ENCODE data around the gene NIPSNAP2. TPM values are rescaled to one million over a fixed set of nuclear protein-coding genes. Genes with fewer than 3 reads are reported as not detected.
A peak's percentile ranks its signal among the peaks of the same experiment; 100 is the strongest.
"Not testable (repeated sequence)": the region's sequence is repeated elsewhere in the genome, so short reads cannot be mapped to it uniquely, and the experiment has no call there.

The NIPSNAP2 gene
- 100 to 1,000 TPM; 112 to 136 (median 118) TPM for polyA plus RNA-seq (ENCODE audit: insufficient read length in 3 of 3)

DNA sequence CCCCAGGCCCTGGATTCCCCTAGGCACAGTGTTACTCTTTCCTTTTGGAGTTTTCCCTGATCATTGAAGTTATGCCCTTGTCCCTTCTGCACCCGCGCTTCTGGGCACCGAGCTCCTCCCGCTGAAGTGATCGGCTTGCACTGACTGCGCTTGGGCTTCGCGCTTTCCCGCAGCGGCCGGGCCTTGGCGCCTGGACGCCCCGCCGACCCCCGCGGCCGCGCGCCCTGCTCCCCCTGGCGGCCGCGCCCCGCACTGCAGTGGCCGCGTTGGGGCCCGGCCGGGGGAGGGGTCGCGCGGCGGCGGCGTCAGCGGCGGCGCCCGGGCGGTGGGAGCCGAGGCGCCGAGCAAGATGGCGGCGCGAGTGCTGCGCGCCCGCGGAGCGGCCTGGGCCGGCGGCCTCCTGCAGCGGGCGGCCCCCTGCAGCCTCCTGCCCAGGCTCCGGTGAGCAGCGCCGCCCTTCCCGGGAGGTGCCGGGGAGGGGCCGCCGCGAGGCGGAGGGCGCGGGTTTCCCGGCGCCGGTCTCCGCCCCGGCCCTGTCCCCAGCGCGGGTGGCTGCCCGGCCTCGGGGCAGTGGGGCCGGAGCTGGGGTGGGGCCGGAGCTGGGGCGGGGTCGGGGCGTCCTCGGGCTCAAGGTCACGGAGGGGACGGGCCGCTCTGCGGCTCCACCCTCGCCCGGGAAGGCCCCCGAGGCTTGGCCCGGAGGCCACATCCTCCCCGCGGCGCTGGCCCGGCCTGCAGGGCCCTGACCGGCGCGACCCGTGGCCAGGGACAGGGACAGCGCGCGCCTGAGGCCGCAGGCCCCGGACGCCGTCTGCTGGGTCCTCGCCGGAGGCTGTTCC lies at the start of gene NIPSNAP2:
NIPSNAP2 (plus strand) TSS at position 325 of the 839 bp plus-strand sequence; CDS start at position 350, 25 bp downstream.
- DNase-seq (ENCODE audit: low read depth in 3 of 3, low spot score in 2 of 3), result peak in 2 of 3 donors; percentile 40 to 52

DNA sequence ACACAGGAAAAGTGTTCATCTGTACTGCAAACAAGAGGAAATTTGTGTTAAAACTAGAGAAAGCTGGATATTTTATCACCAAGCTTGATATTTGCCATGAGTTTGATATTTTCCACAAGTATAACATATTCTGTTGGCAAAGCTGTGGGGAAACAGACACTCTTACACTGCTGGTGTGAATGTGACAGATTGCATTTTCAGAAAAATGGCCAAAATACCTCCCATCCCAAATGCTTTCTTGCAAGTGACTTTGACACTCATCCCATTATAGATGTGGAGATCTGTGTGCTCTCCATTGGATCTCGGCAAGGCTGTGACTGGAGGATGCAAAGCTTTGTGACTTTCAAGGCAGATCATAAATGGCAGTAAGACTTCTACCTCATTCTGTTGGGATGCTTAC lies 46.6 kb upstream of the NIPSNAP2 start:
- DNase-seq (ENCODE audit: low read depth in 3 of 3, low spot score in 2 of 3), result no peak

DNA sequence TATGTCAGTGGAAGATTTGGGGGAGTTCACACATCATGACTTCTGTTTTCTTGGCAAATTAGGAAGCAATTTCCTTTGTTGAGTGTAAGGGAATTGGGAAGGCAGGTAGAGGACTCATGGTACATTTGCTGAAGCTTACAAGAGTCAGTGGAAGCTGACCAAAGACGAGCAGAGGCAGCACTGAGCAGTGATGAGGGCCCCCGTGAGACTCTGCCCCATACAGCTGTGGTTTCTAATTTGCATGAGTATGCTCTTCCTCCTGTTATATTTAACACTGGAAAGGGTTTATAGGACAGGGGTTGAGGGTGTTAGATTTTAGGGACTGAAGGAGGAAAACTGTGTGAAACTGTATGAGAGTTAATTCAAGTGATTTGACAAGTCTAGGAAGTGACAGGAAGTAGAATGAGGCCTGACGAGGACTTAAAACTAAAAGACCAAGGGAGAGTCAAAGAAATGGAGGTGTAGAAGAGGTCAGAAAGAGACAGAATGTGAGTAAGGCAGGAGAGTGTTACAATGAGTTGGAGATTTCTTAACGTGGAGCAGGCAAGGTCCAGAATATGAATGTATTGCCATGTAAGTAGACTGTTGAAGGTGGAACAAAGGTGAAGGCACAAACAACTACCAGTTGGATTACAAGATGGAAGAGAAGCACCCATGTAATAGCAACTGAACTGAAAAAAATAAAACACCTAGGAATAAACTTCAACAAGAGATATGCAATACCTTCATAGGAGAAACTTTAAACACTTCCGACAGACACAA lies 36.2 kb upstream of the NIPSNAP2 start:
- no peak for DNase-seq (ENCODE audit: low read depth in 3 of 3, low spot score in 2 of 3)

DNA sequence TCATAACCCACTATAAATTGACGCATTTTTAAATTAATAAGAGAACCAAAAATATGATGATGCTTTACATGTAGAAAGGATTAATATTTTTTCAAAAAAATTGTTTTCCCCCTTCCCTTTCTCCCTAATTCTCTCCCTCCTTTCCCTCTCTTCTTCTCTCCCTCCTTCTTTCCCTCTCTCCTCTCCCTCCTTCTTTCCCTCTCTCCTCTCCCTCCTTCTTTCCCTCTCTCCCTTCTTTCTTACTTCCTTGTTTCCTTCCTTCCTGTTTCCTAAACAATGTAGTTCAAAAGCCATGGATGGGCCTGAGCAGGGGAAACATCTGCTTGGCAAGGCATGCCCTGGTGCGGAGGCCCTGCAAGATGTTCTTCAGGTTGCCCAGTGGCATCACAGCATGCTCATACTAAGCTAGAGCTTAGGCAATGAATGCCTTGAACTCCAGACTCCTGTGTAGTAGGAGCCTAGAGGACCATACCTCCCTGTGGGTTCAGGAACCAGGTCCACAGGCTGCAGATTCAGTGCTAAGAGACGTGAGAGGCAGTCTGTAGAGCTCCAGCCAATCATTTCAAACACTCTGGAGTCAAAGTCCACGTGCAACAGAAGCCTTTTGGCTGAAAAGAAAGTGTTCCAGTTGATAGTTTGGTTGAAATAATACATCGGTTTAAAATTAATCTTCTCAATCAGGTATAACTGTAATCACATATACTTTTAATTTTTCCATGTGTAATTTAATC lies 32.8 kb upstream of the NIPSNAP2 start:
- DNase-seq (ENCODE audit: low read depth in 3 of 3, low spot score in 2 of 3), result no peak

DNA sequence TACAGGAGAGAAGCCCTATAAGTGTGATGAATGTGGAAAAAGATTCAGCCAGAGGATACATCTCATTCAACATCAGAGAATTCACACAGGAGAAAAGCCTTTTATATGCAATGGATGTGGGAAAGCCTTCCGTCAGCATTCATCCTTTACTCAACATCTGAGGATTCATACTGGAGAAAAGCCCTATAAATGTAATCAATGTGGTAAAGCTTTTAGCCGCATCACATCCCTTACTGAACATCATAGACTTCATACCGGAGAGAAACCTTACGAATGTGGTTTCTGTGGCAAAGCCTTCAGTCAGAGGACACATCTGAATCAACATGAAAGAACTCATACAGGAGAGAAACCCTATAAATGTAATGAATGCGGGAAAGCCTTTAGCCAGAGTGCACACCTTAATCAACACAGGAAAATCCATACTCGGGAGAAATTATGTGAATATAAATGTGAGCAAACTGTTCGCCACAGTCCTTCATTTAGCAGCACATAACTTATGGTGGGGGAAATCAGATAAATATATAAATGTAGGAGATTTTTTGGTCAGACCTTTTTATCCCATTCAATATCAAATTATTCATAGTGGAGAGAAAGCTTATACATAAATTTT lies 24.8 kb upstream of the NIPSNAP2 start:
- no peak for DNase-seq (ENCODE audit: low read depth in 3 of 3, low spot score in 2 of 3)

DNA sequence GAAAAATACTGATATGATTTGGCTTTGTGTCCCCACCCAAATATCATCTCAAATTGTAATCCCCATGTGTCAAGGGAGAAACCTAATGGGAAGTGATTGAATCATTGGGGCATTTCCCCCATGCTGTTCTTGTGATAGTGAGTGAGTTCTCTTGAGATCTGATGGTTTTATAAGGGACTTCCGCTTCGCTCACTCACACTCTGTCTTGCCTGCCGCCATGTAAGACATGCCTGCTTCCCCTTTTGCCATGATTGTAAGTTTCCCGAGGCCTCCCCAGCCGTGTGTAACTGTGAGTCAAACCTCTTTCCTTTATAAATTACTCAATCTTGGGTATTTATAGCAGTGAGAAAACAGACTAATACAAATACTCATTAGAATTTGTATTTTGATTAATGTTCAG lies 17.8 kb upstream of the NIPSNAP2 start:
- no peak for DNase-seq (ENCODE audit: low read depth in 3 of 3, low spot score in 2 of 3)

DNA sequence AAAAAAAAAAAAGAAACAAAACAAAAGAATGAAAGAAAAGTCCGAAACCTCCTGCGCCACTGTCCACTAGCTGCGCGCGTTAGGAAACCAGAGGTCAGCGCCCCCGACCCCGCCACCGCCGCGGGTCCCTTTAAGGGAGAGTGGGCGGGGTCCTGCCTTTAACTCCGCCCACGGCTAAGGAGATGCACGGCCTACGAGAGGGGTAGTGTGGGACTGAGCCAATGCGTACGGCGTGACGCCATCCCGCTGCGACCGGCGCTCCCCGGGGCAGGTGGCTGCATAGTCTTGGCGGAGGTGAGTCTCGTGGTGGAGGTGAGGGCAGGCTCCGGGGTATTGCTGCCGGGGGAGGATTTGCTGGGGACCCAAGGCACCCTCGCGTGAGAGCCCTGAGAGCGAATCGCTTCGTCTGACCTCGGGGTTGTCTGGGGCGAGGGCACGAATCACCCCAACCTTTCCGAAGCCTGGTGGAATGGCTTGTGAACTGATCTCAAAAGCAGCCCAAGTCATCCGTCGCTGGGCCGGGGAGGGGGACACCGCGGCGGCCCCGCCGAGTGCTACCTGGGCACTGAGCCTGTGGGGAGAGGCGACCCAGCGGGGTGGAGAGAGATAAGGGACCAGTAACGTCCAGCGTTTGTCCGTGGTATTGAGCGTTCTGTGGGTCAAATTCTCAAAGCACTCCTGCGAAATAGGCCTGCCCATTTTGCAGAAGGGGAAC lies 12.6 kb upstream of the NIPSNAP2 start, which contains the start of gene MRPS17:
MRPS17 (plus strand) TSS at position 241 of the 715 bp plus-strand sequence. CDS start 1,319 bp downstream, outside the sequence.
- peak in 2 of 3 donors; percentile 72 for DNase-seq (ENCODE audit: low read depth in 3 of 3, low spot score in 2 of 3)

DNA sequence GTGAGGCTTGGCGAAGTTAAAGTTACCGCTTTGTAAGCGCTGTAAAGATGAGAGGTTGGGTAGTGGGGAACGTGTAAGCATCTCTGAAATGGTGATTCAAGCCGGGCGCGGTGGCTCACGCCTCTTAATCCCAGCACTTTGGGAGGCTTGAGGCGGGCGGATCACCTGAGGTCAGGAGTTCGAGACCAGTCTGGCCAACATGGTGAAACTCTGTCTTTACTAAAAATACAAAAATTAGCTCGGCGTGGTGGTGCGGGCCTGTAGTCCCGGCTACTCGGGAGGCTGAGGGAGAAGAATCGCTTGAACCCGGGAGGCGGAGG lies 12.1 kb upstream of the NIPSNAP2 start:
- DNase-seq (ENCODE audit: low read depth in 3 of 3, low spot score in 2 of 3), result not testable (repeated sequence)

DNA sequence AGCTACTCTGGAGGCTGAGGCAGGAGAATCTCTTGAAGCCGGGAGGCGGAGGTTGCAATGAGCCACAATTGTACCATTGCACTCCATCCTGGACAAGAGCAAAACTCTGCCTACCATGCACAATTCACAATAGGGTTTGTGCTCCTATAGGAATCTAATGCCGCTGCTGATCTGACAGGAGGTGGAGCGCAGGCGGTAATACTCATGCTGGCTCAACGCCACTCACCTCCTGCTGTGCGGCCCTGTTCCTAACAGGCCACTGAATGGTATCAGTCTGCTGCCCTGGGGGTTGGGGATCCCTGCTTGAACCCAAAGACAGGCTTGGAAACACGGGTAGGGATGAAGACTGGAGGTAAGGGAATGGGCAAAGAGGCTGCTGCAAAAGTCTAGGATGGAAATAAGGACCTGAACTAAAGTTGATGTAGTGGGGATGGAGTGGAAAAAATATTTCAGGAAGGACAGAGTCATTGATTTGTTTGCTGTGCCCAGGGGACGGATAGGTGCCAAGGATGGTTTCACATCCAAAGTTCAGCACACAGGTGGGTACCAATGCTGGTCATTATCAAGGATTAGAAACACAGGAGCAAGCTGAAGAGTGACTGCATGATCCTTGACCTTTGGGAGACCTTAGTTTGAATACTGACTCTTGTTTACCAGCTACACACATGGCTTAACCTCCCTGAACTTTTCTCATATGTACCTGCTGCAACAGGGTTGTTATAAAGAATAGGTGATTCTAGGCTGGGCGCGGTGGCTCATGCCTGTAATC lies 10.5 kb upstream of the NIPSNAP2 start:
- no peak for DNase-seq (ENCODE audit: low read depth in 3 of 3, low spot score in 2 of 3)

DNA sequence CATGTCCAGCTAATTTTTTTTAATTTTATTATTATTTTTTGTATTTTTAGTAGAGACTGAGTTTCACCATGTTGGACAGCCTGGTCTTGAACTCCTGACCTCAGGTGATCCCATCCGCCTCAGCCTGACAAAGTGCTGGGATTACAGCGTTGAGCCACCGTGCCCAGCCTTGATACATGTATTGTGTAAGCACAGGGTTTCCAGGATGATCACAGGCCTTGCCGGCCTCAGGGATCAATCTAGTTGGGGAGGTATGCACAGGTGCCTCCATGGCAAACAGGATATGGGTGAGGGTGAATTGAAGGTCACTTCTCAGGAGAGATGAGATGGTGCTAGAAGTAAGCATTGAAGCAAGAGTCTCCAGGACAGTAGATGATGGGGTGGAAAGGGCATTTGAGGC lies 7.2 kb upstream of the NIPSNAP2 start:
- DNase-seq (ENCODE audit: low read depth in 3 of 3, low spot score in 2 of 3), result no peak

DNA sequence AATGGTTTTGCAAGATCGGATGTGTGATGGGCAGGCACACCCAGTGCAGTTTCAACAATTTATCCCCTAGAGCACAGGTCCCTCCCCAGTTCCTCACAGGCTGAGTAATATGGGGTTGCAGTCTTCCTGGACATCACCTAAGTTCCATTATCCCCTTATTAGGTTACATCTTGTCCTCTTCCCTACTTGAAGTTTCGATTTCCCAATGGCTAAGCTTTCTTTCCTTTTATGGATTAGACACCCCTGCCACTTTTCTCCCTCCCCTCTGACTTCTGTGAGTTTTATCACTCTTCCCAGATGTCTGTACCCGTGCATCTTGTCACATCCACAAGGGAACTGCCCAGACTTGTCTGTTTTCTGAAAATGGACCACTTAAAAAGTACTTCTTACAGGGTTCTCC lies 2.4 kb upstream of the NIPSNAP2 start:
- no peak for DNase-seq (ENCODE audit: low read depth in 3 of 3, low spot score in 2 of 3)

DNA sequence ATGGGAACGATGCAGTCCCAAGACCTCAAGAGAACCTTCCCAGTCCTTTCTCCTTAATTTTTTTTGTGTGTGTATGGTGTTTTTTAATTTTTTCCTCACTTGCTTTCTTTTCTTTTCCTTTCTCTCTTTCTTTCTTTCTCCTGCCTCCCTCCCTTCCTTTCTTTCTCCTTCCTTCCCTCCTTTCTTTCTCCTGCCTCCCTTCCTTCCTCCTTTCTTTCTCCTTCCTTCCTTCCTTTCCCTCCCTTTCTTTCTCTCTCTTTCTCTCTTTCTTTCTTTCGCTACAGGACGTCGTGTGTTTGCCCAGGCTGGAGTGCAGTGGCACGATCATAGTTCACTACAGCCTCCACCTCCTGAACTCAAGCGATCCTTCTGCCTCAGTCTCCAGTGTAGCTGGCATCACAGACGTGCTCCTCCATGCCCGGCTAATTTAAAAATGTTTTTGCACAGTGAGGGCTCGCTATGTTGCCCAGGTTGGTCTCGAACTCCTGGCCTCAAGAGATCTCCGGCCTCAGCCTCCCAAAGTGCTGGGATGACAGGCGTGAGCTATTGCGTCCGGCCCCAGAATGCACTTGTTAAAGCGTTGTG lies 709 bp upstream of the NIPSNAP2 start:
- no peak for DNase-seq (ENCODE audit: low read depth in 3 of 3, low spot score in 2 of 3)

DNA sequence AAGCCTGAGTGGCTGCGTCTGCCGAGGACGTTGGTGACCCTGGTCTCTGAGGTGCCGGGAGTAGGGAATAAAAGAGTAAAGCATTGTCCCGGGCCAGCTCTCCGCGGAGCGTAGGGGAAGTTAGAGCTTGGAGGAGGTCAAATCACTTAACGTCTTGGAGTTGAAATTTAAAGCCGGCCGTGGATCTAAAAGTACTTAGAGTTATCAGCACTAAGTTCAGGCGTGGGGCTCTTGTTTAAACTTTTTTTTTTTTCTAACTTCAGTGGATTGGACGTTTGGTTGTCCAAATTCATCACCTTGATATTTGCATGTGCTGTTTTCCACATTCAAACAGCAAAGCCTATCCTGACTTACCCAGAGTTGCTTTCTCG lies 700 bp downstream of the NIPSNAP2 start:
- peak in 1 of 3 donors; percentile 45 for DNase-seq (ENCODE audit: low read depth in 3 of 3, low spot score in 2 of 3)

DNA sequence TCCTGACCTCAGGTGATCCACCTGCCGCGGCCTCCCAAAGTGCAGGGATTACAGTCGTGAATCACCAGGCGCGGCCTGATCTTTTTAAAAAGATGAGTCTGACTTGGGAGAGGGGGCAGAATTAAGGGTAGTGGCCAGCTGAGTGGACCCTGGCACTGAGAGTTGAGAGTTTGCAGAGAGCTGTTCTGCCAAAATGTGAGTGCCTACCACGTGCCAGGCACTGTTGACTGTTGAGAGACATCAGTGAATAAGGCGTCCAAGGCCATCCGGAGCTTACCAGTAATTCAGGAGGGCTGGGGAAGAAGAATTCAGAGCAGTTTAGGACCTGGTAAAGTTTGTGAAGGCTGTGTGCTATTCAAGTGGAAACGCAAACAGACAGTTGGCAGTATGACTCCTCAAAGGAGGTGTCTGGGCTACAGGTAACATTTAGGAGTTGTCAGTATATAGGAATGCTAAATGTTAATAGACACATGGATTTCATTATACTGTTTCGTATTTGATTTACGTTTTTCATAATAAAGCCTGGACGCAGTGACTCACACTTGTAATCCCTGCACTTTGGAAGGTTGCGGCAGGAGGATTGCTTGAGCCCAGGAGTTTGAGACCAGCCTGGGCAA lies 1.5 kb downstream of the NIPSNAP2 start:
- DNase-seq (ENCODE audit: low read depth in 3 of 3, low spot score in 2 of 3), result no peak

DNA sequence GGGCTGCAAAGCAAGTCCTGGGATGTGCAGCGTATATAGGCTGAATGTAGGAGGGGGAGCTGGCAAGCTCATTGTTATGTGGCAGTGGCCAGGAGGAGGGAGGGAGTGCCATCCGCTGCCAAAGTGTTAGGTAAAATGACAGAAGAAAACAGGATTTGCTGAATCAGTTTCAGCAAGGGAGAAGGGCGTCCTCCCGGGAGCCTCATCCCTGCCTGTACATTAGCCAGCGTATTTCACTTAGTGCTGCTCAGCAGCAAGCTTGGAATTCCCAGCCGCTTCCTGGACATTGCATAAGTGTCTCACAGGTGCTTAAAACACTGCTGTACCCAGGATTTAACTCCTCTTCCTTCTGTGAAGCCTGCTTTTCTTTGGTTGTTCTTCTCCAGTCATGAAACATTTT lies 2.5 kb downstream of the NIPSNAP2 start:
- DNase-seq (ENCODE audit: low read depth in 3 of 3, low spot score in 2 of 3), result no peak

DNA sequence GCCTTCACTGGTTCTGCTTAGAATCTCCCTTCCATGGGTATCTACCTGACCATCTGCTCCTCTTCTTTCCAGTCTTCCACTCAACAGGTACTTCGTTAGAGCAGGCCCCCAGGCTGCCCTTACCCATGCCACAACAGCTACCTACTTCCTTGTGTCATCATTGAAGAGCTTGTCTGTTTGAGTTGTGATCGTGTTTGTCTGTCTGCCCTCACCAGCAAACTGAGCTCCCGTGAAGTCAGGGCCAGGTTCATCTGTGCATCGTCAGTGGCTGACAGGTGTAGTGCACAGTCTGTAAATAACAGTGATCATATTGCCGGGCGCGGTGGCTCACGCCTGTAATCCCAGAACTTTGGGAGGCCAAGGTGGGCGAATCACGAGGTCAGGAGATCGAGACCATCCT lies 5.0 kb downstream of the NIPSNAP2 start:
- no peak for DNase-seq (ENCODE audit: low read depth in 3 of 3, low spot score in 2 of 3)

DNA sequence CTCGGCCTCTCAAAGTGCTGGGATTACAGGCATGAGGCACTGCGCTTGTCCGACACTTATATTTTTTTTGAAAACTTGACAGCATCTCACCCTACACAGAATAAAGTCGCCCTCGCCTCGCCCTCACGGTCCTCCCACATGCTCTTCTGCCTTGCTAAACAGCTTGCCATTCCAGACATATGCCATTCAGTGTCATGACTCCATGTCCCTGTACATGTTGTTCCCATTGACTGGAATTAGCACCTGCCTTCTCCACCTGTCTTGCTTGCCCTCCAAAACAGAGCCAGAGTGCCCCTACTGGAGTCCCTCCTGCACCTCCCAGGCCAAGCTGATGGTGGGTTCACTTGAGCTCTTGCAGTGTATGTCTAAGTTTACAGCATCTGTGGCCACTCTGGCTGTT lies 6.2 kb downstream of the NIPSNAP2 start:
- DNase-seq (ENCODE audit: low read depth in 3 of 3, low spot score in 2 of 3), result no peak

DNA sequence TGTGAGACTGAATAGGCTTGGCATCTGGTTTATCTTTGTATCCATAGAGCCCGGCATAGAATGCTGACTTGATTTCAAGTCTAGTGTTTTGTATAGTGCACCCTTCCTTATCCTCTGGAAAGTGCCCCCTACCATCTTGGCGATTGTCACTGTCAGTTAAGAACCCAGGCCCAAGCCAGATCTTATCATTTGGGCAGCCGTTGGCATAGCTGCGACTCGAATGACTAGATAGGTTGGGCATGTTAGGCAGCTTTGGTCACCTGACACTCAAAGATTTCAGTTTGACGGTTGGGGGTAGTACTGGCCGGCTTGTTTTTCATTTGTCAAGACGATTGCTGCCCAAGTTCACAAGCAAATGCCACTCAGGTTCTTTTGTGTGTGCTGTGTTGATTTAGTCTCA lies 6.6 kb downstream of the NIPSNAP2 start:
- DNase-seq (ENCODE audit: low read depth in 3 of 3, low spot score in 2 of 3), result no peak
